PC-9 (cell line): Measurements from ENCODE around the gene CCDC33. TPM values are rescaled to one million over a fixed set of nuclear protein-coding genes. Genes with fewer than 3 reads are reported as not detected.

Experiments
- BruUV-seq: library from RNA; stranded (reverse); fragments of 400-500 nt; replicated peaks from 2 replicates; lab custom pipeline; 2021; lab: Mats Ljungman, UMichigan
- CTCF ChIA-PET: fragments of 300-600 bp; sonication (Branson Sonifier 250); formaldehyde crosslinking; loops from one replicate; lab custom pipeline; 2022; ENCODE audit warnings: antibody characterized with exemption; lab: Charles Lee
- POLR2A ChIA-PET: fragments of 300-600 bp; sonication (Branson Sonifier 250); formaldehyde crosslinking; loops from one replicate; lab custom pipeline; 2022; ENCODE audit warnings: antibody characterized with exemption; ENCODE audit not compliant: unreplicated experiment; lab: Charles Lee
- DNase-seq, 2 experiments: peaks; one replicate each; pipeline versions ENCODE4 v3.0.0 to v3.0.0-alpha.2; 2015 to 2022; ENCODE audit warnings: mixed read lengths in 1 of 2
- H2AFZ ChIP-seq: fragments of 200-600 bp; sonication (generic); 2 replicates; pipeline ENCODE4 v1.8.1; 2017; ENCODE audit warnings: antibody characterized with exemption
- H3F3A ChIP-seq: fragments of 200-600 bp; sonication (generic); 2 replicates; pipeline ENCODE4 v1.8.1; 2017; ENCODE audit warnings: antibody characterized with exemption, mild to moderate bottlenecking, low read depth; ENCODE audit not compliant: insufficient read depth
- H3K27ac ChIP-seq: fragments of 200-600 bp; sonication (generic); 2 replicates; pipeline ENCODE4 v1.6.1; 2016; ENCODE audit warnings: mixed run types
- H3K27me3 ChIP-seq: fragments of 200-600 bp; sonication (generic); 2 replicates; pipeline ENCODE4 v1.6.1; 2016; ENCODE audit warnings: low read depth, mixed run types; ENCODE audit not compliant: insufficient read depth
- H3K36me3 ChIP-seq: fragments of 200-600 bp; sonication (generic); 2 replicates; pipeline ENCODE4 v1.6.1; 2016; ENCODE audit warnings: low read depth, mixed run types
- H3K4me1 ChIP-seq: fragments of 200-600 bp; sonication (generic); replicated peaks from 2 replicates; pipeline ENCODE4 v1.6.1; 2016; ENCODE audit warnings: mixed run types; ENCODE audit not compliant: insufficient read depth
- H3K4me2 ChIP-seq: fragments of 200-600 bp; sonication (generic); 2 replicates; pipeline ENCODE4 v1.6.1; 2017; ENCODE audit warnings: mixed run types
- H3K4me3 ChIP-seq: fragments of 200-600 bp; sonication (generic); 2 replicates; pipeline ENCODE4 v1.6.1; 2016; ENCODE audit warnings: mixed run types
- H3K79me2 ChIP-seq: fragments of 200-600 bp; sonication (generic); 2 replicates; pipeline ENCODE4 v1.6.1; 2017; ENCODE audit warnings: low read depth, mixed run types
- H3K9me2 ChIP-seq: fragments of 200-600 bp; sonication (generic); 2 replicates; pipeline ENCODE4 v1.8.1; 2017; ENCODE audit warnings: mild to moderate bottlenecking; ENCODE audit not compliant: insufficient read depth
- H3K9me3 ChIP-seq: fragments of 200-600 bp; sonication (generic); 2 replicates; pipeline ENCODE4 v1.8.1; 2016; ENCODE audit warnings: low read depth; ENCODE audit not compliant: insufficient read depth
- H4K20me1 ChIP-seq: fragments of 200-600 bp; sonication (generic); 2 replicates; pipeline ENCODE4 v1.8.1; 2017; ENCODE audit not compliant: insufficient read depth
- EZH2 ChIP-seq: fragments of 200-600 bp; sonication (generic); IDR thresholded peaks from 2 replicates; pipeline ENCODE4 v1.8.0; 2017; ENCODE audit warnings: antibody characterized with exemption, low read depth
- intact Hi-C: fragments of 100-400 bp; cut with micrococcal nuclease; formaldehyde crosslinking; loops from one replicate; pipeline ENCODE4 v1.10.0; 2022; ENCODE audit not compliant: unreplicated experiment
- total RNA-seq: library from RNA; stranded (reverse); gene quantifications from 2 replicates; pipeline ENCODE4 v1.2.3, GENCODE V29; 2021
- TF ChIP-seq, protein P1 (sequence below): fragments of 200-600 bp; sonication (generic); conservative IDR thresholded peaks from 2 replicates; pipeline ENCODE4 v1.6.1; 2017; ENCODE audit warnings: mixed run types, antibody characterized with exemption, mild to moderate bottlenecking, moderate library complexity

CCDC33 gene
- total RNA-seq, 1 experiment from 2014 or later = 7.5 TPM

DNA sequence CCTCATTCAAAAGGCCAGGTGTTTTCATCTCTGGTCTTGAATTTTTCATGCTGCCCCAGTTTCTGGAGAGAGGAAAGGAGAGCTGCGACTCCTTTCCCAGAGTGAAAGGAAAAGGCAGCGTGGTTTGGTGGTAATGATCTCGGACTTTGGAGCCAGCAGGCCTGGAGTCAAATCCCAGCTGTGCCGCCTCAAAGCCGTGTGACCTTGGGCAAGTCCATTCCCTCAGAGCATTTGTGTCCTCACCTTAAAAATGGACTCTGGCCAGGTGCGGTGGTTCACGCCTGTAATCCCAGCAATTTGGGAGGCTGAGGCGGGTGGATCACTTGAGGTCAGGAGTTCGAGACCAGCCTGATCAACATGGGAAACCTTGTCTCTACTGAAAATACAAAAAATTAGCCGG, 4.7 kb upstream of the CCDC33 start:
- no peaks in the 10 kb centered on the region for H3K9me2 ChIP-seq
- CTCF ChIA-PET = no interaction called here
- H3K36me3 ChIP-seq = no peaks in the 10 kb centered on the region
- no peaks in the 10 kb centered on the region for H3K79me2 ChIP-seq
- no peak for DNase-seq
- POLR2A ChIA-PET = no interaction called here
- H3F3A ChIP-seq = peaks cover 8% of the 10 kb centered on the region; the same call in 1 of the 2 replicates
- BruUV-seq = no TSS peak
- H4K20me1 ChIP-seq = no peaks in the 10 kb centered on the region
- H3K4me3 ChIP-seq = no peak overlapping the region
- no peak overlapping the region for H3K4me2 ChIP-seq
- no peaks in the 10 kb centered on the region for H3K27me3 ChIP-seq
- H2AFZ ChIP-seq = no peak overlapping the region
- intact Hi-C loops = no loop called here
- H3K4me1 ChIP-seq = peaks cover 19% of the 10 kb centered on the region
- no peak overlapping the region for H3K27ac ChIP-seq
- TF ChIP-seq, protein P1, sequence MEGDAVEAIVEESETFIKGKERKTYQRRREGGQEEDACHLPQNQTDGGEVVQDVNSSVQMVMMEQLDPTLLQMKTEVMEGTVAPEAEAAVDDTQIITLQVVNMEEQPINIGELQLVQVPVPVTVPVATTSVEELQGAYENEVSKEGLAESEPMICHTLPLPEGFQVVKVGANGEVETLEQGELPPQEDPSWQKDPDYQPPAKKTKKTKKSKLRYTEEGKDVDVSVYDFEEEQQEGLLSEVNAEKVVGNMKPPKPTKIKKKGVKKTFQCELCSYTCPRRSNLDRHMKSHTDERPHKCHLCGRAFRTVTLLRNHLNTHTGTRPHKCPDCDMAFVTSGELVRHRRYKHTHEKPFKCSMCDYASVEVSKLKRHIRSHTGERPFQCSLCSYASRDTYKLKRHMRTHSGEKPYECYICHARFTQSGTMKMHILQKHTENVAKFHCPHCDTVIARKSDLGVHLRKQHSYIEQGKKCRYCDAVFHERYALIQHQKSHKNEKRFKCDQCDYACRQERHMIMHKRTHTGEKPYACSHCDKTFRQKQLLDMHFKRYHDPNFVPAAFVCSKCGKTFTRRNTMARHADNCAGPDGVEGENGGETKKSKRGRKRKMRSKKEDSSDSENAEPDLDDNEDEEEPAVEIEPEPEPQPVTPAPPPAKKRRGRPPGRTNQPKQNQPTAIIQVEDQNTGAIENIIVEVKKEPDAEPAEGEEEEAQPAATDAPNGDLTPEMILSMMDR = no peak
- TF ChIP-seq EZH2 = no peak
- no peaks in the 10 kb centered on the region for H3K9me3 ChIP-seq

DNA sequence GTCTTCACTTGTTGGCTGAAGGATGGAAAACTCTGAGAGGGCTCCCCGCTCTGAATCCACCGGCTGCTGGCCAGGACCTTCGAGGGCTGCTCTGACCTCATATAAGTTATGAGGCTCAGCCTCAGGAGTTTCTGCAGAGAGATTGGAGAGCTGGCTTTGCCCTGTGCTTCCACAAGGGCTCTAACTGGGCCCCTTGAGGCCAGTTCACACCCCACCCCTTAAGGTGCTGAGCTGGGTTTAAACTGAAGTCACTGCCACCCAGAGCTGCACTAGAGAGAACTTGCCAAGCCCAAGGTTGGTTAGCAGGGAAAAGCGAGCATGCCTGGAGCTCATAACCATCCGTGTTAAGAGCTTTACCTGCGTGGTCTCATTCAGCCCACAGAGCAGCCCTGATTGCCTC, 2.8 kb upstream of the CCDC33 start:
- H3K27ac ChIP-seq = no peak overlapping the region
- intact Hi-C loops = no loop called here
- no peaks in the 10 kb centered on the region for H3K9me3 ChIP-seq
- H3F3A ChIP-seq = peaks cover 8% of the 10 kb centered on the region; the same call in 1 of the 2 replicates
- H2AFZ ChIP-seq = no peak overlapping the region
- BruUV-seq = no TSS peak
- H3K27me3 ChIP-seq = no peaks in the 10 kb centered on the region
- no peaks in the 10 kb centered on the region for H3K36me3 ChIP-seq
- H3K4me3 ChIP-seq = no peak overlapping the region
- no peaks in the 10 kb centered on the region for H3K79me2 ChIP-seq
- no peak overlapping the region for H3K4me2 ChIP-seq
- peaks cover 24% of the 10 kb centered on the region for H3K4me1 ChIP-seq
- ChIA-PET POLR2A (no interaction called here), CTCF (no interaction called here)
- TF ChIP-seq, protein P1 = no peak
- TF ChIP-seq EZH2 = no peak
- DNase-seq = no peak
- no peaks in the 10 kb centered on the region for H3K9me2 ChIP-seq
- no peaks in the 10 kb centered on the region for H4K20me1 ChIP-seq

DNA sequence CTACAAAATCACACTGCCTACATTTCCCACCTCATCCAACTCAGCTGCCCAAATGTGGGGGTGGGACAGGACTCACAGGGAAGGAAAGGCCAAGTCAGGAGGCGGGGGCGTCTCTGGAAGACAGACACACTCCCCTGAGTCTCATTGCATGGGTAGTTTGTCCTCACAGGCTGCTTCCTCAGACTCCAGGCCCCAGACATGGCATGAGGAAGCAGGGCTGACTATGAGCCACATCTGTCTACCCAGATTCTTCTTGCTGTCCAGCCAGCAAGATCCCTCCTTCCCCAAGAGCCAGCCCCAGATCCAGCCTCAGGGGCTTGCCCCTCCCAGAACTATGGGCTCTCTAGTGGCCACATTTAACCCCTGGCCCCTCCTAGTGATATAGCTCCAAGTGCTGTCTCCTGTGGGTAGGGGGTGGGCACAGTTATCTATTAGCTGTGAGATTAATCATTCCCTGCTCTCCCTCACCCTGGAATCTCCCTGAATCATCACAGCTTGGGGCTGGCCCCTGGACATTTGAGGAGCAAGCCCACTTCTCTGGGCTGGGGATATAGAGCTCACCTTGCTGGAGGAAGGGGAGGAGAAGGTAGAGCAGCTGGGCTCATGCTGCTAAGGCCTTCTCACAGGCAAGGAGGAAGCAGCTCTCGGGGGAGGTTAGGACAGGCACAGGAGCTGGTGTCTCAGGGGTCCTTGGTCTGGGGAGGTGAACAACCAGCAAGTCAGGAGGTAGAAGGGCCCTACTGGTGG, 2.1 kb upstream of the CCDC33 start:
- Histone ChIP-seq H3K9me2 (no peaks in the 10 kb centered on the region), H3K9me3 (no peaks in the 10 kb centered on the region), H3F3A (peaks cover 8% of the 10 kb centered on the region; the same call in 1 of the 2 replicates), H3K4me1 (peaks cover 31% of the 10 kb centered on the region), H3K27me3 (no peaks in the 10 kb centered on the region), H3K36me3 (no peaks in the 10 kb centered on the region), H3K4me3 (no peak overlapping the region), H2AFZ (no peak overlapping the region), H3K4me2 (no peak overlapping the region), H3K79me2 (no peaks in the 10 kb centered on the region), H4K20me1 (no peaks in the 10 kb centered on the region), H3K27ac (no peak overlapping the region)
- POLR2A ChIA-PET = no interaction called here
- intact Hi-C loops = no loop called here
- DNase-seq = no peak
- BruUV-seq = no TSS peak
- CTCF ChIA-PET = no interaction called here
- TF ChIP-seq EZH2 = no peak
- TF ChIP-seq, protein P1 = no peak
